HG02571 (cell line): Measurements from ENCODE around the gene NPIPA3.
"Not testable (repeated sequence)": the region's sequence is repeated elsewhere in the genome, so short reads cannot be mapped to it uniquely, and the experiment has no call there.

ENCODE experiments used
- ATAC-seq: cut with Tn5 transposase; IDR thresholded peaks from one replicate; pipeline ENCODE4 v1.9.1; 2021; ENCODE audit warnings: mild to moderate bottlenecking, moderate library complexity; ENCODE audit not compliant: unreplicated experiment

Gene NPIPA3

GRCh38 chr16:14741794-14742193 lies 38.6 kb downstream of the NPIPA3 start:
- ATAC-seq = not testable (repeated sequence)

- ATAC-seq = peak; percentile 93
Measured at GRCh38 chr16:14742273-14743128, 39.3 kb downstream of the NPIPA3 start, which contains the start of gene NPIPA2. TSS of gene NPIPA2 (plus strand) at chr16:14742533. CDS start at chr16:14748066, 5,533 bp downstream.

GRCh38 chr16:14773654-14774053 lies 70.4 kb downstream of the NPIPA3 start:
- ATAC-seq = not testable (repeated sequence)

GRCh38 chr16:14775624-14776023 lies 72.4 kb downstream of the NPIPA3 start:
- ATAC-seq = not testable (repeated sequence)
